ENCODE measurements around the gene MRRF.

MRRF gene

DNA sequence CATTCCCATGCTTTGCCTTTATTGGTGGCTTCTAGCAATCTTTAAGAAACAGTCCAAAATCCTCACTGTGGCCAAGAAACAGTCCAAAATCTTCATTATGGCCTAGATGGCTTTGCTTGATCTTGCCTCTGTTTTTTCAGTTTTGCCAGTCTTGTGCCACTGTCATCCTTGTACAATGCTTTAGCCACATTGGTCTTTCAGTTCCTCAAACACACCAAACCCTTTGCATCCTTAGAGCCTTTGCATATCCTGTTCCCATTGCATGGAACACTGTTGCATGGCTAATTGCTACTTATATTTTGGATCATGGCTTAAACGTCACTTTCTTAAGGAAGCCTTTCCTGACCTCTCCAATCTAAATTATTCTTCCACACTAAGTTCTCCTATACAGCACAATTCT lies 22.1 kb downstream of the MRRF start:
- intact Hi-C loops (cut with DNase I; ENCODE audit: low total_unique reads): no loop called here
- Histone ChIP-seq H3K27ac (no peak overlapping the region), H3K9me3 (no peaks in the 10 kb centered on the region), H3K36me3 (peaks cover 38 to 64% (median 40%) of the 10 kb centered on the region in 3 donors), H3K4me1 (no peaks in the 10 kb centered on the region), H3K4me3 (no peak overlapping the region), H3K27me3 (no peaks in the 10 kb centered on the region)
- no peak for DNase-seq
- TF ChIP-seq, protein P1, sequence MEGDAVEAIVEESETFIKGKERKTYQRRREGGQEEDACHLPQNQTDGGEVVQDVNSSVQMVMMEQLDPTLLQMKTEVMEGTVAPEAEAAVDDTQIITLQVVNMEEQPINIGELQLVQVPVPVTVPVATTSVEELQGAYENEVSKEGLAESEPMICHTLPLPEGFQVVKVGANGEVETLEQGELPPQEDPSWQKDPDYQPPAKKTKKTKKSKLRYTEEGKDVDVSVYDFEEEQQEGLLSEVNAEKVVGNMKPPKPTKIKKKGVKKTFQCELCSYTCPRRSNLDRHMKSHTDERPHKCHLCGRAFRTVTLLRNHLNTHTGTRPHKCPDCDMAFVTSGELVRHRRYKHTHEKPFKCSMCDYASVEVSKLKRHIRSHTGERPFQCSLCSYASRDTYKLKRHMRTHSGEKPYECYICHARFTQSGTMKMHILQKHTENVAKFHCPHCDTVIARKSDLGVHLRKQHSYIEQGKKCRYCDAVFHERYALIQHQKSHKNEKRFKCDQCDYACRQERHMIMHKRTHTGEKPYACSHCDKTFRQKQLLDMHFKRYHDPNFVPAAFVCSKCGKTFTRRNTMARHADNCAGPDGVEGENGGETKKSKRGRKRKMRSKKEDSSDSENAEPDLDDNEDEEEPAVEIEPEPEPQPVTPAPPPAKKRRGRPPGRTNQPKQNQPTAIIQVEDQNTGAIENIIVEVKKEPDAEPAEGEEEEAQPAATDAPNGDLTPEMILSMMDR (IDR thresholded peaks at IDR 0.05): no peak

DNA sequence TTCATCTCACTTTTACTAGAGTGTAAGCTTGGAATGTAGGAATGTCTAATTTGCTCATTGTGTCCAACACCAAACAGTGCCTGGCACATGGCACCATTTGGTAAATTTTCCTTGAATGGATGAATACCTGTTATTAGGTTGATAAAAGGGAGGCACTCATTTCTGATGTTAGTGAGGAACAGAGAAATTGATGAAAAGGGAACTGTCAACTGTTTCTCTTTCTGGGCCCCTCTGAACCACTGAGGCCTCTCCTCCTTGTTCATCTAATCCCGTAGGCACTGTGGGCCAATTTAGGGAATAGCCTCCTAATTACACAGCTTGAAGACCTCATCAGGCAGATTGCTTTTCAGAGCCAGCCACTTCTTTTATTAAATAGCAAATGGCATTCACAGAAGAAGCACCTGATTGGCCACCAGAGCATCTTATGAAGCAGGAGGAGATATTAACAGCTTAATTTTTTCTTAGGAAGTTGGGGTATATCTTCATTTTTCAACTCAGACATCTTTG lies 22.6 kb downstream of the MRRF start:
- no peak overlapping the region for H3K4me3 ChIP-seq
- TF ChIP-seq, protein P1 (IDR thresholded peaks at IDR 0.05): no peak
- no peaks in the 10 kb centered on the region for H3K27me3 ChIP-seq
- intact Hi-C loops (cut with DNase I; ENCODE audit: low total_unique reads): no loop called here
- no peaks in the 10 kb centered on the region for H3K9me3 ChIP-seq
- H3K27ac ChIP-seq: no peak overlapping the region
- H3K4me1 ChIP-seq: no peaks in the 10 kb centered on the region
- DNase-seq: no peak
- peaks cover 43 to 69% (median 45%) of the 10 kb centered on the region in 3 donors for H3K36me3 ChIP-seq

DNA sequence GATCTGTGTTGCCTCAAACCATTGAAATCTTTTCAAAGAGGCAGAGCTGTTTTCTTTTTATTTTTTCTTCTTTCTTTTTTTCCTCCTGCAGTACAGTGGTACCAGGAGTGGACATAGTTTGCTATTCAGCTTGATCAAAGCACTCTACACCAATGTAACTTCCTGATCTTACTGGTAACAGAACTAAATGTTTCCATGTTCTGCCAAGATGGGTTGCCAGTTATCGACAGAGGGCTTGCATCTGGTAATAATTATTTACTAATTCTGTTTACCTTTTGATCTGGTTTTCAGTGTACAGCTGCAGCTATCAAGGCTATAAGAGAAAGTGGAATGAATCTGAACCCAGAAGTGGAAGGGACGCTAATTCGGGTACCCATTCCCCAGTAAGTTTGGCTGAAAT lies 26.8 kb downstream of the MRRF start:
- intact Hi-C loops (cut with DNase I; ENCODE audit: low total_unique reads): loop anchor here (10.0 kb wide), 1 partner anchor 337 kb away; no protein-coding TSS in a partner anchor
- TF ChIP-seq, protein P1 (IDR thresholded peaks at IDR 0.05): no peak
- no peak for DNase-seq
- peaks cover 34 to 70% (median 49%) of the 10 kb centered on the region in 3 donors for H3K36me3 ChIP-seq
- no peak overlapping the region for H3K4me3 ChIP-seq
- no peaks in the 10 kb centered on the region for H3K27me3 ChIP-seq
- no peak overlapping the region for H3K27ac ChIP-seq
- H3K4me1 ChIP-seq: no peaks in the 10 kb centered on the region
- H3K9me3 ChIP-seq: no peaks in the 10 kb centered on the region

DNA sequence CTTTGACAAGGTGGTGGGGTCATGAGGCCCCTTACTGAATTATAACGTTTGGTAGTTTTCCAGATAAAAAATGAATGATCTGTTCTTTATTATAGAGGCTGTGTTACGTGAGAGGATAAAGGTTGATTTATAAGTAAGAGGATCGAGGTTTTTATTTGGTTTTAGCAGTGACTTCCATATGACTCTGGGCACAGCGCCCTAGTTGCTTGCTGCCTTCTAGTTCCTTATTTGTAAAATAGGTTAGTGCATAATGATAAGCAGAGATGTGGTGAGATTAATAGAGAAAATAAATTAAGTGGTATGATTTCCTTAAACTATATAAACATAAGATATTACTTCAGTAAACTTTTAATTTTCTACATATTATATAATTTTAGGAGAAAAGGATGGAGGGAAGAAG lies 29.8 kb downstream of the MRRF start:
- Histone ChIP-seq H3K27me3 (no peaks in the 10 kb centered on the region), H3K27ac (no peak overlapping the region), H3K9me3 (no peaks in the 10 kb centered on the region), H3K4me1 (no peaks in the 10 kb centered on the region), H3K4me3 (no peak overlapping the region), H3K36me3 (peaks cover 35 to 76% (median 35%) of the 10 kb centered on the region in 3 donors)
- TF ChIP-seq, protein P1 (IDR thresholded peaks at IDR 0.05): no peak
- DNase-seq: no peak
- intact Hi-C loops (cut with DNase I; ENCODE audit: low total_unique reads): loop anchor here (10.0 kb wide), 1 partner anchor 340 kb away; no protein-coding TSS in a partner anchor

DNA sequence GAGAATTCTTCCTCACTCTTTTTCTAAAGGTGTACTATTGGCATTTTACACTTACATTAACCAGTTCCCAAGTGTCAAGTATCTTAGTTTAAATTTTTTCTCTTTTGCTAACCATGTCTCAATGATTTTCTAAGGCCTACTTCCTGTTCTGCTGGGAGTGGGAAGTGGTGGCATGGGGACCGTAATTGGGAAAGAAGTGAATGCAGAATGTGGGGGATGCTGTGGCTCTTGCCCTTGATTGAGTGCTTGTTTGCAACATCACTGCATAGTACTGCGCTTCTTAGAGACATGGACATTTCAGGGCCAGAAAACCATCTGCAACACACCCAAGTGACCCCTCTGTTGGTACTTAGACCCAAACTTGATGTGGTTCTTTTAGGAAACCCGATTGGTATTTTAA lies 32.8 kb downstream of the MRRF start:
- TF ChIP-seq, protein P1 (IDR thresholded peaks at IDR 0.05): no peak
- intact Hi-C loops (cut with DNase I; ENCODE audit: low total_unique reads): loop anchor here (10.0 kb wide), 1 partner anchor 343 kb away; no protein-coding TSS in a partner anchor
- Histone ChIP-seq H3K27ac (no peak overlapping the region), H3K4me3 (no peak overlapping the region), H3K4me1 (no peaks in the 10 kb centered on the region), H3K27me3 (no peaks in the 10 kb centered on the region), H3K36me3 (peaks cover 23 to 83% (median 41%) of the 10 kb centered on the region in 3 donors), H3K9me3 (no peaks in the 10 kb centered on the region)
- DNase-seq: no peak
